Ishikawa (cell line): Measurements from ENCODE around the gene DOCK7.

Source experiments
- CEBPB ChIP-seq: IDR thresholded peaks from 2 replicates; pipeline ENCODE4 v1.6.1; 2012
- CREB1 ChIP-seq: IDR thresholded peaks from 2 replicates; pipeline ENCODE4 v1.6.1; 2012; ENCODE audit warnings: low read depth
- EGR1 ChIP-seq: IDR thresholded peaks from 2 replicates; pipeline ENCODE4 v1.6.1; 2012
- EP300 ChIP-seq: IDR thresholded peaks from 2 replicates; pipeline ENCODE4 v1.6.1; 2012; ENCODE audit warnings: borderline replicate concordance
- FOXM1 ChIP-seq: IDR thresholded peaks from 2 replicates; pipeline ENCODE4 v1.6.1; 2012; ENCODE audit warnings: low read depth, borderline replicate concordance
- NFIC ChIP-seq: IDR thresholded peaks from 2 replicates; pipeline ENCODE4 v1.6.1; 2012
- RAD21 ChIP-seq: IDR thresholded peaks from 2 replicates; pipeline ENCODE4 v1.6.1; 2012; ENCODE audit warnings: low read depth
- TAF1 ChIP-seq: IDR thresholded peaks from 2 replicates; pipeline ENCODE4 v1.6.1; 2012; ENCODE audit warnings: low read depth, mild to moderate bottlenecking
- TCF12 ChIP-seq: IDR thresholded peaks from 2 replicates; pipeline ENCODE4 v1.6.1; 2012; ENCODE audit warnings: low read depth
- TEAD4 ChIP-seq: IDR thresholded peaks from 2 replicates; pipeline ENCODE4 v1.6.1; 2012
- YY1 ChIP-seq: IDR thresholded peaks from 2 replicates; pipeline ENCODE4 v1.6.1; 2012; ENCODE audit warnings: low read depth
- ZBTB7A ChIP-seq: IDR thresholded peaks from 2 replicates; pipeline ENCODE4 v1.6.1; 2012; ENCODE audit warnings: low read depth
- TF ChIP-seq, protein P1 (sequence below): IDR thresholded peaks from 2 replicates; pipeline ENCODE4 v1.6.1; 2012
- TF ChIP-seq, protein P2 (sequence below): IDR thresholded peaks from 2 replicates; pipeline ENCODE4 v1.6.1; 2012
- TF ChIP-seq, protein P3 (sequence below): IDR thresholded peaks from 2 replicates; pipeline ENCODE4 v1.6.1; 2012; ENCODE audit warnings: low read depth, mild to moderate bottlenecking

The DOCK7 gene

DNA sequence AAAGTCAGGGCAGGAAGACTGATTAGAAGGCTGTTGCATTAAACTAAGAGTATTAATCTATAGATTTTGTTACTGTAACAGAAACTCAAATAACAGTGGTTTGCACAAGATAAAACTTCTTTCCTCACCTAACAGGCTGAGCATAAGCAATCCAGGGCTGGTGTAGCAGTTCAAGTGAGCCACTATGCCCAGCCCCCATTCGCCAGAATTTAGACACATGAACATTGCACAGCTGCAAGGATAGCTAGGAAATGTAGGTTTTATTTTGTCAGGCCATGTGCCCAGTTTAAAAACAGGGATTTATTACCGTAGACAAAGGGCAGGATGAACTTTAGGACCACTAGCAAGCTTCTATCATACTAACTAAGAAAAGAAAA, 19.5 kb upstream of the DOCK7 start:
- no peak for TF ChIP-seq EGR1
- TF ChIP-seq, protein P1, sequence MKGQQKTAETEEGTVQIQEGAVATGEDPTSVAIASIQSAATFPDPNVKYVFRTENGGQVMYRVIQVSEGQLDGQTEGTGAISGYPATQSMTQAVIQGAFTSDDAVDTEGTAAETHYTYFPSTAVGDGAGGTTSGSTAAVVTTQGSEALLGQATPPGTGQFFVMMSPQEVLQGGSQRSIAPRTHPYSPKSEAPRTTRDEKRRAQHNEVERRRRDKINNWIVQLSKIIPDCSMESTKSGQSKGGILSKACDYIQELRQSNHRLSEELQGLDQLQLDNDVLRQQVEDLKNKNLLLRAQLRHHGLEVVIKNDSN: no peak
- TF ChIP-seq NFIC: no peak
- TF ChIP-seq, protein P2, sequence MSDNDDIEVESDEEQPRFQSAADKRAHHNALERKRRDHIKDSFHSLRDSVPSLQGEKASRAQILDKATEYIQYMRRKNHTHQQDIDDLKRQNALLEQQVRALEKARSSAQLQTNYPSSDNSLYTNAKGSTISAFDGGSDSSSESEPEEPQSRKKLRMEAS: no peak
- TF ChIP-seq CREB1: no peak
- no peak for TF ChIP-seq ZBTB7A
- TF ChIP-seq TEAD4: no peak
- TF ChIP-seq EP300: no peak
- TF ChIP-seq, protein P3, sequence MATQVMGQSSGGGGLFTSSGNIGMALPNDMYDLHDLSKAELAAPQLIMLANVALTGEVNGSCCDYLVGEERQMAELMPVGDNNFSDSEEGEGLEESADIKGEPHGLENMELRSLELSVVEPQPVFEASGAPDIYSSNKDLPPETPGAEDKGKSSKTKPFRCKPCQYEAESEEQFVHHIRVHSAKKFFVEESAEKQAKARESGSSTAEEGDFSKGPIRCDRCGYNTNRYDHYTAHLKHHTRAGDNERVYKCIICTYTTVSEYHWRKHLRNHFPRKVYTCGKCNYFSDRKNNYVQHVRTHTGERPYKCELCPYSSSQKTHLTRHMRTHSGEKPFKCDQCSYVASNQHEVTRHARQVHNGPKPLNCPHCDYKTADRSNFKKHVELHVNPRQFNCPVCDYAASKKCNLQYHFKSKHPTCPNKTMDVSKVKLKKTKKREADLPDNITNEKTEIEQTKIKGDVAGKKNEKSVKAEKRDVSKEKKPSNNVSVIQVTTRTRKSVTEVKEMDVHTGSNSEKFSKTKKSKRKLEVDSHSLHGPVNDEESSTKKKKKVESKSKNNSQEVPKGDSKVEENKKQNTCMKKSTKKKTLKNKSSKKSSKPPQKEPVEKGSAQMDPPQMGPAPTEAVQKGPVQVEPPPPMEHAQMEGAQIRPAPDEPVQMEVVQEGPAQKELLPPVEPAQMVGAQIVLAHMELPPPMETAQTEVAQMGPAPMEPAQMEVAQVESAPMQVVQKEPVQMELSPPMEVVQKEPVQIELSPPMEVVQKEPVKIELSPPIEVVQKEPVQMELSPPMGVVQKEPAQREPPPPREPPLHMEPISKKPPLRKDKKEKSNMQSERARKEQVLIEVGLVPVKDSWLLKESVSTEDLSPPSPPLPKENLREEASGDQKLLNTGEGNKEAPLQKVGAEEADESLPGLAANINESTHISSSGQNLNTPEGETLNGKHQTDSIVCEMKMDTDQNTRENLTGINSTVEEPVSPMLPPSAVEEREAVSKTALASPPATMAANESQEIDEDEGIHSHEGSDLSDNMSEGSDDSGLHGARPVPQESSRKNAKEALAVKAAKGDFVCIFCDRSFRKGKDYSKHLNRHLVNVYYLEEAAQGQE: no peak
- no peak for TF ChIP-seq TCF12
- no peak for TF ChIP-seq TAF1
- no peak for TF ChIP-seq YY1
- no peak for TF ChIP-seq CEBPB

DNA sequence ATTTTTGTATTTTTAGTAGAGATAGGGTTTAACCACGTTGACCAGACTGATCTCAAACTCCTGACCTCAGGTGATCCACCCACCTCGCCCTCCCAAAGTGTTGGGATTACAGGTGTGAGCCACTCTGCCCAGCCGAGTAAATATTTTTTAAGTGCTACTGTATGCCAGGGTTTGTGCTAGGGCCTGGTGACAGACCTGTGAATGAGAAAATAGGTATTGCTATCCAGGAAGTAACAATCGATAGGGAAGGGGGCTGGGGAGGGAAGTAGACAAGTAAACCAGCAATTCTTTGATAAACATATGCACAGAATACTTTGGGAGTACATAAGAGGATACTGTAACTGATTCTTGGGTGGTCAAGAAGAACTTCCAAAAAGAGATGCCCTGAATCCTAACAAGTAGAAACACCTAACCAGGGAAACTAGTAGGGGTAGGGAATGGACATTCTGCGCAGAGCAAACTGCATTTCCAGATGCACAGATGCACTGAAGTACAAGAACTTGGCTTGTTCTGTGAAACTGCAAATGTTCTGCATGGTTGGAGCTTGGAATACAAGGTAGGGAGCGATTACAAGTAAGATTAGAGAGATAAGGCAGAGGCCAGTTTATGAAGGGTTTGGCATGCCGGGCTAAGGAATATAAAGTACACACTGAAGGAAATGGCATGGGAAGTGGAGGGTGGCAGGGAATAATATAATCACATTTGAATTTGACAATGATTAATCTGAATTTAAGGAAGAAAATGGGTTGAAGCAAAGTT, 19.0 kb upstream of the DOCK7 start:
- TF ChIP-seq ZBTB7A (no peak), RAD21 (no peak), CEBPB (no peak), EGR1 (no peak)
- TF ChIP-seq, protein P2: no peak
- TF ChIP-seq, protein P1: no peak

DNA sequence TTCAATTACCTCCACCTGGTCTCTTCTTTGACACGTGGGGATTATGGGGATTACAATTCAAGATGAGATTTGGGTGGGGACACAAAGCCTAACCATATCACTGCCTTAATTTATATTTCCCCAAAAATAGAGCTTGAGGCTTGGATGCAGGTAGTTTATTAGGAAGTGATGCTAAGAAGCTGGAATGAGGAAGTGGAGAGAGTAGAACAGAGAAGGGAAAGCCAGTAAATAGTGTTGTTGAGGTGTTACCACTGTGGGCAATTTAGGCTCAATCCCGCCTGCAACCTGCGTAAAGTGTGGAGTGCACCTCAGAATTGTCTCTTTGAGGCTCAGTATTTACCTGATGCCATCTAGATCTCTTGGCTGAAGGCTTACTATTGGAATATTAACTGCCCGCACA, 4.9 kb upstream of the DOCK7 start:
- TF ChIP-seq TCF12 (no peak), TEAD4 (no peak), EGR1 (no peak), YY1 (no peak), CREB1 (no peak), ZBTB7A (no peak), FOXM1 (no peak), EP300 (no peak), RAD21 (no peak), CEBPB (no peak)
- TF ChIP-seq, protein P2: no peak
- TF ChIP-seq, protein P1: no peak
- TF ChIP-seq, protein P3: no peak

DNA sequence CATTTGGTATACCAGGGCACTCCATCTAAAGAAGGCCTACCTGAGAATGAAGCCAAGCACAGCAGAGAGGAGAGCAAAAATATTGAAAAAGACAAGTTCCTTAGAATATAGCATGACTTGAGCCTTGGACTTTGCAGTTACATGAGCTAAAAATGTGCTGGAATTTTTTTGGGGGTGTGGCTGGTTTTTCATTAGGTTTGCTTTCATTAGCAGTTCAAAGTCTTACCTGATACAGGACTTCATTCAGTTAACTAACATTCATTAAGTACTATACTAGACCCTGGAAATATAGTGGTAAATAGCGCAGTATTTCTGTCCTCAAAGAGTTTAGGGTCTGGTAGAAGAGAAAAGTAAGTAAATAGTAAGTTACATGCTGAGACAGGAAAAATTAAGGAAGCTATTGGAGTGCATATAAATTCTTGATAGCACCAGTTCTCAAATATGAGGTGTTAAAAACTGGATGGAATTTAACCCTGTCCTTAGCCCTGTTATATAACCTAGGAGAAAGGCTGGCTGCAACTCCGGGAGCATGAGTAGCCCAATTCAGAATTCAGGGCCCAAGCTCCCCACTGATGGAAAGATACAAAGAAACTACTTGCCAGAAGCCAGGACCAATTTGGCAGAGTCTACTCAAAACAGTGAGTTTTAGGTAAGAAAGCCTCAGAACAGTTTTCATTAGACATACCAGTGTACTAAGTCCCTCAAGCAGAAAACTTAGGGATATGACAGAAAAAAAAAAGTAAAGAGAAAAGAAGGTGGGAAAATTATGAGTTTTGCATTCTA, 3.1 kb upstream of the DOCK7 start:
- TF ChIP-seq TCF12 (no peak), TAF1 (no peak), FOXM1 (no peak), RAD21 (no peak), EP300 (no peak), YY1 (no peak), CEBPB (no peak), CREB1 (no peak), ZBTB7A (no peak), NFIC (no peak), TEAD4 (no peak)
- TF ChIP-seq, protein P2: no peak
- TF ChIP-seq, protein P1: no peak
